ENCODE results near the gene SHKBP1. TPM values are rescaled to one million over a fixed set of nuclear protein-coding genes. Genes with fewer than 3 reads are reported as not detected.

The SHKBP1 gene
- total and polyA plus RNA-seq, 2 of the 13 experiments (the other 11 are each of a cell fraction or from before 2014, with no cell fraction given): 16.2 to 17.4 TPM

DNA sequence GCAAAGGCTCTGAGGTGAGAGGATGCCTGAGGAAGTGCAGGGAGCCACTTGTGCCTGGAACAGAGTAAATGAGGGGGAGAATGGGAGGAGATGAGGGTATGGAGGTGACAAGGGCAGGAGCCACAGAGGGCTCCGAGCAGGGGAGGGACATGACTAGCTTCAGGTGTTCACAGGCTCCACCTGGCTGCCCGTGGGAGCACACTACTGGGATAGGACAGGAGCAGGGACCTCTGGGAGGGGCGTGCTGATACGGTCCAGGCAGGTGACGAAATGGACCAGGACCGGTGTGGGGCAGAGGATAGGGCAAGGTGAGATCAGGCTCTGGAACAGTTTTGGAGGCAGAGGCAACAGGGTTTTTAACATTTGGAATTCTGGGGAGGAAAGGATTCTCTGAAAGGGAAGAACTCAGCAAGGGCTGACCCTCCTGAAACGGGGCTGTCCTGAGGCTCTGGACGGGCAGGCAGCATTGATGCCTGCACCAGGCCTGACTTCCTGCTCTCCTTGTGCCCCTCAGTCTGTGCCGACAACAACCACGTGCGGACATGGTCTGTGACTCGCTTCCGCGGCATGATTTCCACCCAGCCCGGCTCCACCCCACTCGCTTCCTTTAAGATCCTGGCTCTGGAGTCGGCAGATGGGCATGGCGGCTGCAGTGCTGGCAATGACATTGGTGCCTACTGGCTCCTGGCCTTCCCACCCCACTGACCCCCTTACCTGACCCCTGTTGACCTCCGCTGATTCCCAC is 11.6 kb downstream of the SHKBP1 start (continued):
- TF ChIP-seq, protein P1, sequence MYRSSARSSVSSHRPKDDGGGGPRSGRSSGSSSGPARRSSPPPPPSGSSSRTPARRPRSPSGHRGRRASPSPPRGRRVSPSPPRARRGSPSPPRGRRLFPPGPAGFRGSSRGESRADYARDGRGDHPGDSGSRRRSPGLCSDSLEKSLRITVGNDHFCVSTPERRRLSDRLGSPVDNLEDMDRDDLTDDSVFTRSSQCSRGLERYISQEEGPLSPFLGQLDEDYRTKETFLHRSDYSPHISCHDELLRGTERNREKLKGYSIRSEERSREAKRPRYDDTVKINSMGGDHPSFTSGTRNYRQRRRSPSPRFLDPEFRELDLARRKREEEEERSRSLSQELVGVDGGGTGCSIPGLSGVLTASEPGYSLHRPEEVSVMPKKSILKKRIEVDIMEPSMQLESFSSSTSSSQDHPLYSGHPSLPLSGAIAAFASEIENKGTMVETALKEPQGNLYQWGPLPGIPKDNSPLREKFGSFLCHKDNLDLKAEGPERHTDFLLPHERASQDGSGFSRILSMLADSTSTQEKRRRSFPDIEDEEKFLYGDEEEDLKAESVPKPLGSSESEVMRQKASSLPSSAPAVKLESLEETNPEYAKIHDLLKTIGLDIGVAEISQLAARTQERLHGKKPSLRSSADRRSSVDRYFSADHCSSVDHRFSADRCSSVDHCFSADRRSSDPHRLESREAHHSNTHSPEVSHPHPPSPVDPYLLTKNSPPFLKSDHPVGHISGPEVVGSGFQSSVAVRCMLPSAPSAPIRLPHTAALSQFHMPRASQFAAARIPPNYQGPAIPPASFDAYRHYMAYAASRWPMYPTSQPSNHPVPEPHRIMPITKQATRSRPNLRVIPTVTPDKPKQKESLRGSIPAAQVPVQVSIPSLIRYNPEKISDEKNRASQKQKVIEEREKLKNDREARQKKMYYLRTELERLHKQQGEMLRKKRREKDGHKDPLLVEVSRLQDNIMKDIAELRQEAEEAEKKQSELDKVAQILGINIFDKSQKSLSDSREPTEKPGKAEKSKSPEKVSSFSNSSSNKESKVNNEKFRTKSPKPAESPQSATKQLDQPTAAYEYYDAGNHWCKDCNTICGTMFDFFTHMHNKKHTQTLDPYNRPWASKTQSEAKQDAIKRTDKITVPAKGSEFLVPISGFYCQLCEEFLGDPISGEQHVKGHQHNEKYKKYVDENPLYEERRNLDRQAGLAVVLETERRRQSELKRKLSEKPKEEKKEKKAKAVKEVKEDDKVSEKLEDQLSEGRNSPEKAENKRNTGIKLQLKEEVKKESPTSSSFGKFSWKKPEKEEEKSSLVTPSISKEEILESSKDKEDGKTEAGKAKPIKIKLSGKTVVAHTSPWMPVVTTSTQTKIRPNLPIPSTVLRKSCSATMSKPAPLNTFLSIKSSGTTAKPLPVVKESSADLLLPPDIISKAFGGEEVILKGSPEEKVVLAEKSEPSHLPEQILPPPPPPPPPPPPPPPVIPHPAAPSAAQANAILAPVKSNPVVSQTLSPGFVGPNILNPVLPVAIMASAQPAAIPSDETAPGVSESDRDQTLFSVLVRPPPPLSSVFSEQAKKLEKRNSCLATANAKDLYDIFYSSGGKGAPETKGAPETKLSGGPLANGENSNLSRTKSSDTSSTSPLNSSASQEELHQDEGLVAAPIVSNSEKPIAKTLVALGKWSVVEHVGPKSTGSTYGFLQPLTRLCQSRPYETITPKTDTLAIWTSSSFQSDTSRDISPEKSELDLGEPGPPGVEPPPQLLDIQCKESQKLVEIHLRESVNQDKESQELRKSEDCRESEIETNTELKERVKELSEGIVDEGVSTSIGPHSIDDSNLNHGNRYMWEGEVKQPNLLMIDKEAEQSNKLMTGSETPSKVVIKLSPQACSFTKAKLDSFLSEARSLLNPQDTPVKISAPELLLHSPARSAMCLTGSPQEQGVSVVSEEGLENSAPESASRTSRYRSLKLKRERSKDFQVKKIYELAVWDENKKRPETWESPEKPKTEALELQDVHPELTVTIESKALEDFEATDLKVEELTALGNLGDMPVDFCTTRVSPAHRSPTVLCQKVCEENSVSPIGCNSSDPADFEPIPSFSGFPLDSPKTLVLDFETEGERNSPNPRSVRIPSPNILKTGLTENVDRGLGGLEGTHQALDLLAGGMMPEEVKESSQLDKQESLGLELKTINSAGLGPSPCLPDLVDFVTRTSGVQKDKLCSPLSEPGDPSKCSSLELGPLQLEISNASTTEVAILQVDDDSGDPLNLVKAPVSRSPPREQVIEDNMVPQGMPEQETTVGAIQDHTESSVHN (CRISPR knock-in tag; IDR thresholded peaks at IDR 0.05): no peak
- TF ChIP-seq ARNT (IDR thresholded peaks at IDR 0.05) (no peak), KDM2A (CRISPR knock-in tag; IDR thresholded peaks at IDR 0.05; ENCODE audit: borderline replicate concordance, low read depth) (no peak), ZKSCAN1 (IDR thresholded peaks at IDR 0.05; ENCODE audit: low read length) (no peak), SIN3A (IDR thresholded peaks at IDR 0.05; ENCODE audit: borderline replicate concordance, low read depth, low read length) (no peak), ZNF3 (CRISPR knock-in tag; IDR thresholded peaks at IDR 0.05) (no peak)
